ENCODE results near the gene ARL4A. TPM values are rescaled to one million over a fixed set of nuclear protein-coding genes. Genes with fewer than 3 reads are reported as not detected.
A peak's percentile ranks its signal among the peaks of the same experiment; 100 is the strongest.

ARL4A gene
- total and polyA plus RNA-seq, 9 of the 15 experiments (the other 6 are each of a cell fraction or from before 2014, with no cell fraction given), result 118 to 688 (median 172) TPM

- TF ChIP-seq MGA (IDR thresholded peaks at IDR 0.05) (no peak), E2F3 (CRISPR knock-in tag; IDR thresholded peaks at IDR 0.05) (no peak), CBFA2T2 (conservative IDR thresholded peaks at IDR 0.05) (peak; percentile 31; the same call in 1 of the 2 replicates), ZNF445 (CRISPR knock-in tag; IDR thresholded peaks at IDR 0.05; ENCODE audit: low read depth) (no peak), ETS2 (tag; IDR thresholded peaks at IDR 0.05; ENCODE audit: borderline replicate concordance, poor library complexity, severe bottlenecking) (no peak), HMBOX1 (IDR thresholded peaks at IDR 0.05) (no peak; the same call in 1 of the 2 replicates), RAD21 (CRISPR knock-in tag; conservative IDR thresholded peaks at IDR 0.05 in 1 of 2, IDR thresholded peaks at IDR 0.05 in 1 of 2) (peak; percentile 90 to 98), DACH1 (IDR thresholded peaks at IDR 0.05; ENCODE audit: partially characterized antibody) (peak; percentile 48), ZNF668 (CRISPR knock-in tag; IDR thresholded peaks at IDR 0.05) (no peak)
- TF ChIP-seq, protein P1, sequence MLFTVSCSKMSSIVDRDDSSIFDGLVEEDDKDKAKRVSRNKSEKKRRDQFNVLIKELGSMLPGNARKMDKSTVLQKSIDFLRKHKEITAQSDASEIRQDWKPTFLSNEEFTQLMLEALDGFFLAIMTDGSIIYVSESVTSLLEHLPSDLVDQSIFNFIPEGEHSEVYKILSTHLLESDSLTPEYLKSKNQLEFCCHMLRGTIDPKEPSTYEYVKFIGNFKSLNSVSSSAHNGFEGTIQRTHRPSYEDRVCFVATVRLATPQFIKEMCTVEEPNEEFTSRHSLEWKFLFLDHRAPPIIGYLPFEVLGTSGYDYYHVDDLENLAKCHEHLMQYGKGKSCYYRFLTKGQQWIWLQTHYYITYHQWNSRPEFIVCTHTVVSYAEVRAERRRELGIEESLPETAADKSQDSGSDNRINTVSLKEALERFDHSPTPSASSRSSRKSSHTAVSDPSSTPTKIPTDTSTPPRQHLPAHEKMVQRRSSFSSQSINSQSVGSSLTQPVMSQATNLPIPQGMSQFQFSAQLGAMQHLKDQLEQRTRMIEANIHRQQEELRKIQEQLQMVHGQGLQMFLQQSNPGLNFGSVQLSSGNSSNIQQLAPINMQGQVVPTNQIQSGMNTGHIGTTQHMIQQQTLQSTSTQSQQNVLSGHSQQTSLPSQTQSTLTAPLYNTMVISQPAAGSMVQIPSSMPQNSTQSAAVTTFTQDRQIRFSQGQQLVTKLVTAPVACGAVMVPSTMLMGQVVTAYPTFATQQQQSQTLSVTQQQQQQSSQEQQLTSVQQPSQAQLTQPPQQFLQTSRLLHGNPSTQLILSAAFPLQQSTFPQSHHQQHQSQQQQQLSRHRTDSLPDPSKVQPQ (CRISPR knock-in tag; IDR thresholded peaks at IDR 0.05; ENCODE audit: borderline replicate concordance), result no peak
Measured at GRCh38 chr7:12686891-12687717, at the start of gene ARL4A (continued).
